H7 (cell line): Measurements from ENCODE around the gene FBXO21. TPM values are rescaled to one million over a fixed set of nuclear protein-coding genes. Genes with fewer than 3 reads are reported as not detected.
"Not testable (repeated sequence)": the region's sequence is repeated elsewhere in the genome, so short reads cannot be mapped to it uniquely, and the experiment has no call there.

ENCODE experiments used
- DNase-seq: peaks from one replicate; pipeline ENCODE4 v3.0.0; 2012
- H3K27me3 ChIP-seq: 2 replicates; pipeline ENCODE4 v1.6.0; 2011; ENCODE audit warnings: mild to moderate bottlenecking, low read length; ENCODE audit not compliant: control insufficient read depth, insufficient read depth
- H3K36me3 ChIP-seq: replicated peaks from 2 replicates; pipeline ENCODE4 v1.5.1; 2011; ENCODE audit warnings: low read length; ENCODE audit not compliant: control insufficient read depth, insufficient read depth
- H3K4me3 ChIP-seq: 2 replicates; pipeline ENCODE4 v1.5.1; 2011; ENCODE audit warnings: low read depth, mild to moderate bottlenecking, control low read depth, low read length, moderate library complexity; ENCODE audit not compliant: insufficient read depth
- total RNA-seq: library from RNA; depleted of rRNA; stranded (reverse); fragments of >200 nt; shearing (Covaris generic); gene quantifications from 2 replicates; pipeline ENCODE4 v1.2.3, GENCODE V29; 2014

FBXO21 gene
- total RNA-seq, 1 experiment from 2014 or later = 44.1 TPM

DNA sequence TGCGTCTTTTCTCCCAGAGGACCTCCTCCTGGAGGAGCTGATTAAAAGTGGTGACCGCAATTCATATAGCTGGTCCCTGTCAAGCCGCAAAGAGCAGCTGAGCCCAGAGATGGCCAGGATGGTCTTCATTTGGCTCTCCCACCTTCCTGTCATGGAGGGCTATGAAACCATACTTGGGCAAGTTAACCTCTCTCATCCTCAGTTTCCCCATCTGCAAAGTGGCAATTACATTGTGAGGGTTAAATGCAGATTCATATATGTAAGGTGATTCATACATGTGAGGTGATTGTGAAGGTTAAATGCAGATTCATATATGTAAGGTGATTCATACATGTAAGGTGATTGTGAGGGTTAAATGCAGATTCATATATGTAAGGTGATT lies 87.5 kb downstream of the FBXO21 start:
- H3K4me3 ChIP-seq = no peak overlapping the region
- peaks cover 14% of the 10 kb centered on the region for H3K27me3 ChIP-seq
- no peak for DNase-seq
- H3K36me3 ChIP-seq = no peaks in the 10 kb centered on the region

DNA sequence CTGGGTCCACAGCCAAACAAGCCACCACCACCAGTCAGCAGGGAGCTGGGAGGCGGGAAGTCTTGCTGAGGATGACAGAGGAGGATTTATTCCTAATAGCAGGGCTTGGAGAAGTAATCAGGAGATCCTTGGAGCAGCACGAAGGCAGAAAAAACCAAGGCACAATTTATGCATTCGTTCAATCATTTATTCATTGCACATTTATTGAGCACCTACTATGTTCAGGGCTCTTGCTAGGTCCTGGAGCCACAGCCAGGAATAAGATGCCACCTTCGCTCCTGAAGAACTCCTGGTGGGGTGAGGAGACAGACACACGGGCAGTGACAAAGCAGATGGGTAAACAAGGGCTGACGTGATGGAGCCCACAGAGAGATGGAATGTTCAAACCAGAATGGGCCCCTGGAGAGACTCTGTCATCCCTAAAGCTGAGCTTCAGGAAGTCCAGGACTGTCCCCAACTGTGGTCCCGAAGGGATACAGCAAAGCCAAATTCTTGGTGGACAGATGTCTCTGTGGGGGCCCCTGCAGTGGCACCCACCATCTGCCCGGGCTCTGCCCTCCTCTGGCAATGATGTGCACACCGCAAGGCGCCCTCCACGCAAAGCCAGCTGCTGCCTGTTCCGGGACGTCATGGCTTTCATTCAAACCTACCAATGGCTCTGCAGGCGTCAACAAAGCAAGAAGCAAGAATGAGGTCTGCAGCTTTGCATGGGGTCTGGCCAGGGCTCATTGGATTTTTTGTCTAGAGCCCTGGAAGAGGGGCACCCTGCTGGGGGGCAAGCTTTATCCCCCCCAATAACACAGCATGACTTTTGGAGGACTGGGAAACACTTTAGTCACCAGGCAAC lies 88.1 kb downstream of the FBXO21 start:
- DNase-seq = no peak
- Histone ChIP-seq H3K36me3 (no peaks in the 10 kb centered on the region), H3K4me3 (no peak overlapping the region), H3K27me3 (peaks cover 19% of the 10 kb centered on the region)

DNA sequence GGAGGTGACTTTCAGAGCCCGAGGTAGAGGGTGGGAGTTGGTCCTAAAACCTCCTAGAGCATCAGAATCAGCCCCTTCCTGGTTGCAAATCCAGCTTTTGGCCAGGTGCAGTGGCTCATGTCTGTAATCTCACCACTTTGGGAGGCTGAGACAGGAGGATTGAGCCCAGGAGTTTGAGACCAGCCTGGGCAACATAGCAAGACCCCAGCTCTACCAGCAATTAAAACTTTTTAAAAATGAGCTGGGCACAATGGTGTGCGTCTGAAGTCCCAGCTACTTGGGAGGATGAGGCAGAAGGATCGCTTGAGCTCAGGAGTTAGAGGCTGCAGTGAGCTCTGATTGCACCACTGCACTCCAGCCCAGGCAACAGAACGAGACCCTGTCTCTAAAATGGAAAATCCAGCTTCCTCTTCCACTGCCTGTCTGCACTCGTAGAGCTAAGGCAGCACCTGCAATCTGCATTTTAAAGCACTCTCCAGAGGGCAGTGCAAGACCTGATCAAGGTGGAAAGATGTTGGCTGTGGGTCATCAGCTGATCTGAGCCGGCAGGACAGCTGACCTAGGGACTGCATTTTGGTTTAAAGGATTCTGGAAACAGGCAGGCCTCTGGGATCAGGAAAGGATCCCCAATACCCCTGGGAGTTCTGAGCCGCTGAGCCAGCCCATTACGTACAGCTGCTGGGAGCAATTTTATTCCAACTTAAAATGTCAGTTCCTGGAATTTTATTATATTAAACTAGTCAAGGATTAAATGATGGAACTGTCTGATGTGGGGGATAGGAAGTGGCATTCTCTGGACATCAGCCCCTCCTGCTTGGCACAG lies 89.2 kb downstream of the FBXO21 start:
- H3K36me3 ChIP-seq = no peaks in the 10 kb centered on the region
- peaks cover 20% of the 10 kb centered on the region for H3K27me3 ChIP-seq
- no peak overlapping the region for H3K4me3 ChIP-seq
- DNase-seq = peak; percentile 57

DNA sequence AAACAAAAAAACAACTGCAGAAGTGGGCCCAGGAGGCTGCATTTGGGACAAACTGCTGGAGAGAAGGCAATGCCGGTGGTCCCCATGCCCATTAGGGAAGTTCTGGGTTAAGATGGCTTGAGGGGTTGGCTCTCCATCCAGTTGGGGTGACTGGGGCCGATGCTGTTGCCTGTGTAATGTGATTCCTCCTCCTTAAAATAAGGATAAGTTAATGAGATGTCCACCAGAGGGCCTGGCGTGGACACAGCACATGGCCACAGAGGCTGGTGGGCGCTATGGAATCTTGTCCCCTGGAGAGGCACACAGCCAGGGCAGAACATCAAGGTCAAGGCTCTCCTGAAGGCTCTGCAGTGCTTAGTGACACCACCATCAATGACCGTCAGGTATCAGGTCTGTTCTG lies 90.0 kb downstream of the FBXO21 start:
- Histone ChIP-seq H3K36me3 (no peaks in the 10 kb centered on the region), H3K27me3 (peaks cover 20% of the 10 kb centered on the region)
- DNase-seq = peak; percentile 79

DNA sequence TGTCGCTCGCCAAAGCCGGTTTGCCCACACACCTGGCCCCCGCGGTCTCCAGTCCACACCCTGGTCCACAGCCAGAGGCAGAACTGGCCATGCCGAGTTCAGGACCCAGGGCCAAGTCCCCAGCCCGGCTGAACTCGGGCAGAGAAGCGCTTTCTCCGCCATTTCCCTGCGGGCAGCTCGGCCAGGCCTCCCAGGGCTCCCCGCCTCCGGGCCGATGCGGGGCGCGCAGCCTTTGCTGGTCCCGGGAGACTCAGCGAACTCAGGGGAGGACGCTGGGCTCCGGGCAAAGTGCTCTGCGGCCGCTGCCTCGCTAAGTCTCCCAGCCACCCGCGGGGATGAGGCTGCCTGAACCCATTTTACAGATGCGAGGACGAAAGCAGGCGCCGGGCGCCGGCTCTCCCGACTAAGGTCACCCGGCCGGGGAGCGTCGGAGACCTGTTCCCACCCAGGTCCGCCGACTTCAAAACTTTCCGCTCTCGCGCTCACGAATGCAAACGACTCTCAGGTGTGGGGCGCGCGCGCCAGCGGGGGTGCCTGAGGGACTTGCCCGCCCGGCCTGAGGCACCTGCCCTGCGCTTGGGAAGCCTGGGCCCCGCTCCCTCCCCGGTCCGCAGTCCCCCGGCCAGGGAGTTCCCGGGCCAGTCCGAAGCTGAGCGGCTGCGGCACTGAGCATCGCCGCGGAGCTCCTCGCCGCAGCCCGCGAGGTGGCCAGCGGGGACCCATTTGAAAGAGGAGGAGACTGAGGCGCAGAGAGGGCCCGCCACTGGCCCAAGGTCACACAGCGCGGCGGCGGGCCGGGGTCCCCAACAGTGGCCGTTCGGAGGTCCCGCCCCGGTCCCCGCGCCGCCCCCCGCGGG lies 91.7 kb downstream of the FBXO21 start:
- peaks cover 20% of the 10 kb centered on the region for H3K27me3 ChIP-seq
- peak overlapping the region; percentile 56 for H3K4me3 ChIP-seq
- DNase-seq = peak; percentile 89
- H3K36me3 ChIP-seq = no peaks in the 10 kb centered on the region

More for the DNA sequence above, 90.0 kb downstream of the FBXO21 start:
- no peak overlapping the region for H3K4me3 ChIP-seq

DNA sequence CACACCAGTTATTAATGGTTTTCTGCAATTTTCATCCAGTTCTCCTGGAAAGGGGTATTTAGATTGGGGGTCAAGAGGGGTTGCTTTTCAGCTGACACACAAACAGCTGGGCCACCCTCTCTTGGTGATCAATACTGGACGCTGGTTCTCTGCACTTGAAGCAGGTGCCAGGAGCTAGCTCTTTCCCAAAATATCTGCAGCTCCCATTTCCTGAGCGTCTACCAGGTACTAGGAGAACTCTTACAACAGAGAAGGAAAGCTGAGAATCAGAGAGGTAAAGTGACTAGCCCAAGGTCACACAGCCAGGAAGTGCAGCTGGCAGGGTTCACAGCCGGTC lies 92.3 kb downstream of the FBXO21 start:
- no peak for DNase-seq
- Histone ChIP-seq H3K36me3 (no peaks in the 10 kb centered on the region), H3K4me3 (peak overlapping the region; percentile 56), H3K27me3 (peaks cover 20% of the 10 kb centered on the region)

DNA sequence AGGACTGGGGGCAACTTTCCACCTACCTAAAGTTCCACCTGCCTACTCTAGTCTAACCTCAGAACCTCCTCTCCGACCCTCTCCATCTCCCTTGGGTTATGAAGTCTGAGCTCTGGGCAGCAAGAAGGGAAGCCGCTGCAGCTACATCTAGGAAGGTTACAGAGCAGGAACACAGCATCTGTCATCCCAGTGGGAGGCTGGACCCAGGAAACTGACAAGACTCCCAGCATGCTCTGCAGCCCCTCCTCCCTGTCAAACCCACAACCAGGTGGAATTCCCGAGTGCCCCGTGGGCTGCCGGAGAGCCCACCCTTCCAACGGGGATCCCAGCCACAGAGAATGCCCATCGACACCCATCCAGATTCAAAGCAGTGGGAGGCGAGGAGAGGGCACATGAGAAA lies 93.1 kb downstream of the FBXO21 start:
- Histone ChIP-seq H3K36me3 (no peaks in the 10 kb centered on the region), H3K4me3 (no peak overlapping the region), H3K27me3 (peaks cover 20% of the 10 kb centered on the region)
- DNase-seq = peak; percentile 45

DNA sequence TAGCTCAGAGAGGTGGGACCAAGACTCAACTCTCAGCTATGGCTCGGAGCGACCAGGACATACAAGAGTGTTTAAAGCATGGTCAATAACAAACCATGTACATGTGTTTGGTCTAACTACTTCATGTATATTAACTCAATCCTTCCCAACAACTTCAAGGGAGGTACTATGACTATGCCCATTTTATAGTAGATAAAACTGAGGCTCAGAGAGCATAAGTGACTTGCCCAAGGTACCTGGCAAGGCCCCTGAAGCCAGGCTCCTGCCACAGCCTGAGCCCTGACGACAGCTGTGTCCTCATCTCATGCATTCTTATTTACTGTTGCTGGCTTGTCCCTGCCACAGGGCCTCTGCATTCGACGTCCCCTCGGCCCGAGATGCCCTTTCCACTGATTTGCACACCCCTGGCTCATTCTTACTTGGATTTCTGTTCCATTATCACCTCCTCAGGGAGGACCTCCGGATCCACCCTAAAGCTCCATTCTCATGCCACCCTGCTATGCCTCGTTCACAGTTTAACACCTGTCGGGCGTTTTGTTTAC lies 93.7 kb downstream of the FBXO21 start:
- H3K4me3 ChIP-seq = no peak overlapping the region
- no peak for DNase-seq
- peaks cover 20% of the 10 kb centered on the region for H3K27me3 ChIP-seq
- no peaks in the 10 kb centered on the region for H3K36me3 ChIP-seq

DNA sequence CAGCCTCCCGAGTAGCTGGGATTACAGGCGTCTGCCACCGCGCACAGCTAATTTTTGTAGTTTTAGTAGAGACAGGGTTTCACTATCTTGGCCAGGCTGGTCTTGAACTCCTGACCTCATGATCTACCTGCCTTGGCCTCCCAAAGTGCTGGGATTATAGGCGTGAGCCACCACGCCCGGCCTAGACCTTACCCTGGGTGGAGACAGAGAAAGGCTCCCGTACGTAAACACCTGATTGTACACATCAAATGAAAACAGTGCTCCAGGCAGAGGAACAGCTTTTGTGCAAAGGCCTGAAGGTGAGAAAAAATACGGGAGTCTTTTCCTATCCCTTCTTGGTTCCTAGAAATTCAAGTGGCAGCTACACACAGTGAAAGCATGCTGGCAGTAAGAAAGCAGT lies 95.1 kb downstream of the FBXO21 start:
- H3K4me3 ChIP-seq, DNase-seq, H3K36me3 ChIP-seq: not testable (repeated sequence)
- peaks cover 20% of the 10 kb centered on the region for H3K27me3 ChIP-seq

DNA sequence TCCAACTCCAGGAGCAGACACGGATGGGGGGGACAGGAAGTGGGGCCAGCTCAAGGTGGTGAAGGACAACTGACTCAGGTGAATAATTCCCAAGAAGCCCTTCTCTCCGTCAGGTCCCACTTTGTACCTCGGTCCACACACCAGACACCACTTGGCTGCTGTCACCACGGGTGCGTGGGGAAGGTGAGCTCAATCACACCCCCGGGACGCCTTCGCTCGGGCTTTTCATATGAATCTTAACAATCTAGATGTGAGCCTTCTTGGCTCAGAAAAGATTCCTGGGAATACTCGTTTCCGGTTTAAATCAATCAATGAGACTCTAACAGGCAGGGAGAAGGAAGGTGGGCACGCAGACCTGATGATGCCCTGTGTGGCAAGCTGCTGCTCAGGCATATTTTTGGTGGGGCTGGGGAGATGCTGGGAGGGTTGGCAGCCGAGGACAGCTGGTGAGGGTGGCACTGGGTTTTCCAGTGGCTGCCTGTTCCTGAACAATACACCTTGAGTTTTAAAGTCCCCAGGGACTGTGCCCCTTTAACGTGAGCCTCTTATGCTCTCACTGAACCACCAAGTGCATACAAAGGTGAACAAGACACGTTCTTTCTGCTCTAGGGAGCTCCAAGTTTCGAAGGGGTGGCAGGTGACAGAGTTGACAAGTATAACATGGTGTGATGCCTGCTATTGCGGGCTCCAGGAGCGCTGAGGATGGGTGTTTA lies 96.2 kb downstream of the FBXO21 start:
- Histone ChIP-seq H3K36me3 (no peaks in the 10 kb centered on the region), H3K4me3 (no peak overlapping the region), H3K27me3 (peaks cover 19% of the 10 kb centered on the region)
- no peak for DNase-seq

DNA sequence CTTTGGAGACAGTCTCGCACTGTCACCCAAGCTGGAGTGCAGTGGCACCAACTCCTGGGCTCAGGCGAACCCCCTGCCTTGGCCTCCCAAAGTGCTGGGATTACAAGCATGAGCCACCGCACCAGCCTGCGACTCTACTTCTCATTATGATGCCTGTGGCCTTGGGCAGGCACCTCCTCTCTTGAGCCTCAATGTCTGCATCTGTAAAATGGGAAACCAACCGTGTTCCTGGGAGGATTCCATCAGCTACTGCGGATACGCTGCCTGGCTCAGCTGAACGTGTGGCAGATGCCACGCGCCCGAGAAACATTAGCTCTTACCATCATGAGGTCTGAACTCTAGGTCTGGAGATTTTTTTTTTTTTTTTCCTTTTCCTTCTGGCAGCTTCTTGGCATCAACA lies 96.8 kb downstream of the FBXO21 start:
- Histone ChIP-seq H3K36me3 (no peaks in the 10 kb centered on the region), H3K27me3 (peaks cover 13% of the 10 kb centered on the region), H3K4me3 (no peak overlapping the region)
- no peak for DNase-seq

DNA sequence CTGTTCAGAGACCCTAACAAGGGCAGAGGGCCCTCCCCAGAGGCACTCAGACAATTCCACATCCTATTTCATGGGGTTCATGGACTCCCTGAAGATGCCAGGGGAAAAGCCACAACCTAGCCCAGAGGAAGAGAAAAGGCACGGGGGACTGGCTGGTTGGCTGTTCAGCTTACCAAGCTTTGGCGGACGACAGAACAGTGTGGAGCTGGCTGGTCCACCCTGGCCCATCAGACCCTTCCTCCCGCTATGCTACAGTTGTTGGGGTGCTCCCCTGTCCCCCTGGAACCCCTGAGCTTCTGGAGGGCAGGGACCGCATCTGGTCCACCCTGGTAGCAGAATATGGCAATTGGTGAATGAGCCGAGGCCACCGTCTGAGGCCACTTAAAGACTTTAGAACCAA lies 97.4 kb downstream of the FBXO21 start:
- peaks cover 7% of the 10 kb centered on the region for H3K27me3 ChIP-seq
- no peaks in the 10 kb centered on the region for H3K36me3 ChIP-seq
- DNase-seq = no peak
- no peak overlapping the region for H3K4me3 ChIP-seq

DNA sequence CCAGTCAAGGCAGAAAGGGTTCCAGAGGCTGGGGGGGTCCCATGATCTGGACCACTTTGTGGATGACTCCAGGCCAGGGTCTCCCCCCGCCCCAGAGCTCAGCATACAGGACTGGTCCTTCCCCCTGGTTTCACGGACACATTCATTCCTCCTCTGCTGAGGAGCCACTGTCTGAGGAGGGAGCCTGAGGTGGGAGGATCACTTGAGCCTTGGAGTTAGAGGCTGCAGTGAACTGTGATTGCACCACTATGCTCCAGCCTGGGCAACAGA lies 97.8 kb downstream of the FBXO21 start:
- DNase-seq = no peak
- H3K36me3 ChIP-seq = no peaks in the 10 kb centered on the region
- H3K27me3 ChIP-seq = peaks cover 4% of the 10 kb centered on the region; the same call in 1 of the 2 replicates
- H3K4me3 ChIP-seq = no peak overlapping the region
